Keratinocyte (primary cell): Measurements from ENCODE around the gene LCORL. TPM values are rescaled to one million over a fixed set of nuclear protein-coding genes. Genes with fewer than 3 reads are reported as not detected.

Experiments
- DNase-seq: peaks from one replicate; pipeline ENCODE4 v3.0.0-alpha.2; 2011; ENCODE audit warnings: low read depth, missing footprints, low spot score
- FAIRE-seq: peaks from 2 replicates; lab custom pipeline; 2011; peaks lifted over from hg19 to GRCh38; lab: Jason Lieb, UNC
- H2AFZ ChIP-seq: 2 replicates; pipeline ENCODE4 v1.6.0; 2012; ENCODE audit warnings: low read length, control low read depth, inconsistent platforms; ENCODE audit not compliant: control insufficient read depth
- H3K27ac ChIP-seq: 2 replicates; pipeline ENCODE4 v1.5.1; 2011; ENCODE audit warnings: low read length; ENCODE audit not compliant: control insufficient read depth, insufficient read depth
- H3K27me3 ChIP-seq: 3 replicates; pipeline ENCODE4 v1.6.0; 2011; ENCODE audit warnings: low read length; ENCODE audit not compliant: control insufficient read depth, insufficient read depth; ENCODE audit errors: extremely low read depth
- H3K36me3 ChIP-seq, 2 experiments: 2 replicates in 1 of 2; 3 replicates in 1 of 2; pipeline ENCODE4 v1.5.1; 2011; ENCODE audit warnings: low read length in 2 of 2, mild to moderate bottlenecking in 1 of 2; ENCODE audit not compliant: control insufficient read depth in 2 of 2, insufficient read depth in 2 of 2; ENCODE audit errors: extremely low read depth in 1 of 2
- H3K4me1 ChIP-seq: 3 replicates; pipeline ENCODE4 v1.5.1; 2011; ENCODE audit warnings: low read length; ENCODE audit not compliant: control insufficient read depth, insufficient read depth; ENCODE audit errors: extremely low read depth
- H3K4me2 ChIP-seq: 3 replicates; pipeline ENCODE4 v1.6.0; 2011; ENCODE audit warnings: low read depth, low read length; ENCODE audit not compliant: control insufficient read depth, insufficient read depth; ENCODE audit errors: extremely low read depth
- H3K4me3 ChIP-seq, 3 experiments: fragments of 200-600 bp in 1 of 3; sonication (generic) in 1 of 3; 2 replicates in 2 of 3; 3 replicates in 1 of 3; pipeline ENCODE4 v1.5.1; 2011 to 2016; ENCODE audit warnings: low read length in 3 of 3, mild to moderate bottlenecking in 3 of 3, control low read depth in 2 of 3, inconsistent platforms in 1 of 3, low read depth in 1 of 3, mixed read lengths in 1 of 3, mixed run types in 1 of 3, moderate library complexity in 1 of 3; ENCODE audit not compliant: control insufficient read depth in 2 of 3, insufficient read depth in 2 of 3; ENCODE audit errors: extremely low read depth in 1 of 3
- H3K79me2 ChIP-seq: 2 replicates; pipeline ENCODE4 v1.6.0; 2012; ENCODE audit warnings: low read length; ENCODE audit not compliant: control insufficient read depth, insufficient read depth
- H3K9ac ChIP-seq: 3 replicates; pipeline ENCODE4 v1.6.0; 2011; ENCODE audit warnings: low read length; ENCODE audit not compliant: control insufficient read depth, insufficient read depth; ENCODE audit errors: extremely low read depth
- H3K9me1 ChIP-seq: 3 replicates; pipeline ENCODE4 v1.6.0; 2011; ENCODE audit warnings: low read length; ENCODE audit not compliant: control insufficient read depth, insufficient read depth; ENCODE audit errors: extremely low read depth
- H3K9me3 ChIP-seq: 2 replicates; pipeline ENCODE4 v1.5.1; 2012; ENCODE audit warnings: low read depth, low read length; ENCODE audit not compliant: control insufficient read depth
- H4K20me1 ChIP-seq: 3 replicates; pipeline ENCODE4 v1.6.0; 2011; ENCODE audit warnings: low read length; ENCODE audit not compliant: control insufficient read depth, insufficient read depth; ENCODE audit errors: extremely low read depth
- EZH2 ChIP-seq: IDR thresholded peaks from one replicate; pipeline ENCODE4 v1.6.1; 2012; ENCODE audit warnings: inconsistent platforms, mild to moderate bottlenecking, low read length, moderate library complexity
- dilution Hi-C: fragments of 300-500 bp; cut with MboI; formaldehyde crosslinking; loops from one replicate; pipeline ENCODE4 v1.7.0; 2020; ENCODE audit warnings: low sequenced_read_pairs; ENCODE audit not compliant: extremely low pct_ligation_motif_present
- polyA plus RNA-seq, 5 experiments: library from polyadenylated mRNA; depleted of rRNA in 3 of 5; stranded (reverse) in 3 of 5; stranded (forward) in 1 of 5; unstranded in 1 of 5; fragments of >200 nt; gene quantifications; 1 replicate in 1 of 5; 2 replicates in 3 of 5; 3 replicates in 1 of 5; pipeline versions ENCODE4 v1.2.1 to v1.2.3, GENCODE V29; 2011 to 2012; ENCODE audit warnings: missing spikeins in 2 of 5, low read depth in 1 of 5, low replicate concordance in 1 of 5
- TF ChIP-seq, protein P1 (sequence below), 3 experiments: IDR thresholded peaks in 1 of 3; conservative IDR thresholded peaks in 1 of 3; optimal IDR thresholded peaks in 1 of 3; 2 replicates in 2 of 3; 3 replicates in 1 of 3; pipeline versions ENCODE3 to v1.5.1; 2011; ENCODE audit warnings: low read length in 3 of 3, mild to moderate bottlenecking in 3 of 3, moderate library complexity in 2 of 3, control low read depth in 1 of 3, inconsistent platforms in 1 of 3; ENCODE audit not compliant: insufficient read depth in 2 of 3; ENCODE audit errors: extremely low read depth in 1 of 3

Gene LCORL
- polyA plus RNA-seq, 1 donor (not counting 4 experiments of a cell fraction or from before 2014, with no cell fraction given), result 3.3 TPM

DNA sequence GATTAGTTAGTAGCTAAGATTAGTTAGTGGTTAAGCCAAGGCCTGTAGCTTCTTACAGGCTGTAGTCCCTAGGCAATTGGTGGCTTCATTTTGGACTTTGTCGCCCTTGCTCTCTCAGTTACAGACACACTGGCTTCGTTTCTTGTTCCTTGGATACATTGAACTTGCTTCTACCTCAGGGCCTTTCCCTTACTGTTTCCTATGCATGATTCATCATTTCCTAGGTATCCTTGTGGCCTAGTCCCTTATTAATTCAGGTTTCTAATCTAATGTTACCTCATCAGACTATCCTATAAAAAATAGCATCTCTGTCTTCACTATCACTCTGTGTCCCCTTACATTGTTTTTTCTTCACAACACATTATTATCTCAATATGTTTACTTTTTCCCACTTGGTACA is 45.5 kb upstream of the LCORL start:
- Histone ChIP-seq H3K9me3 (no peaks in the 10 kb centered on the region), H2AFZ (no peak overlapping the region), H4K20me1 (no peaks in the 10 kb centered on the region), H3K4me2 (no peak overlapping the region), H3K9me1 (no peaks in the 10 kb centered on the region), H3K27me3 (no peaks in the 10 kb centered on the region), H3K79me2 (no peaks in the 10 kb centered on the region), H3K9ac (no peak overlapping the region), H3K4me3 (no peak overlapping the region), H3K27ac (no peak overlapping the region), H3K4me1 (no peaks in the 10 kb centered on the region), H3K36me3 (no peaks in the 10 kb centered on the region)
- no peak for TF ChIP-seq EZH2
- TF ChIP-seq, protein P1, sequence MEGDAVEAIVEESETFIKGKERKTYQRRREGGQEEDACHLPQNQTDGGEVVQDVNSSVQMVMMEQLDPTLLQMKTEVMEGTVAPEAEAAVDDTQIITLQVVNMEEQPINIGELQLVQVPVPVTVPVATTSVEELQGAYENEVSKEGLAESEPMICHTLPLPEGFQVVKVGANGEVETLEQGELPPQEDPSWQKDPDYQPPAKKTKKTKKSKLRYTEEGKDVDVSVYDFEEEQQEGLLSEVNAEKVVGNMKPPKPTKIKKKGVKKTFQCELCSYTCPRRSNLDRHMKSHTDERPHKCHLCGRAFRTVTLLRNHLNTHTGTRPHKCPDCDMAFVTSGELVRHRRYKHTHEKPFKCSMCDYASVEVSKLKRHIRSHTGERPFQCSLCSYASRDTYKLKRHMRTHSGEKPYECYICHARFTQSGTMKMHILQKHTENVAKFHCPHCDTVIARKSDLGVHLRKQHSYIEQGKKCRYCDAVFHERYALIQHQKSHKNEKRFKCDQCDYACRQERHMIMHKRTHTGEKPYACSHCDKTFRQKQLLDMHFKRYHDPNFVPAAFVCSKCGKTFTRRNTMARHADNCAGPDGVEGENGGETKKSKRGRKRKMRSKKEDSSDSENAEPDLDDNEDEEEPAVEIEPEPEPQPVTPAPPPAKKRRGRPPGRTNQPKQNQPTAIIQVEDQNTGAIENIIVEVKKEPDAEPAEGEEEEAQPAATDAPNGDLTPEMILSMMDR (optimal IDR thresholded peaks at IDR 0.05 in 1 of 3, IDR thresholded peaks at IDR 0.05 in 1 of 3, conservative IDR thresholded peaks at IDR 0.05 in 1 of 3; ENCODE audit: extremely low read depth in 1 of 3, insufficient read depth in 2 of 3, low read length in 3 of 3), result no peak
- FAIRE-seq (no peak), DNase-seq (no peak)
- dilution Hi-C loops, result no loop called here

DNA sequence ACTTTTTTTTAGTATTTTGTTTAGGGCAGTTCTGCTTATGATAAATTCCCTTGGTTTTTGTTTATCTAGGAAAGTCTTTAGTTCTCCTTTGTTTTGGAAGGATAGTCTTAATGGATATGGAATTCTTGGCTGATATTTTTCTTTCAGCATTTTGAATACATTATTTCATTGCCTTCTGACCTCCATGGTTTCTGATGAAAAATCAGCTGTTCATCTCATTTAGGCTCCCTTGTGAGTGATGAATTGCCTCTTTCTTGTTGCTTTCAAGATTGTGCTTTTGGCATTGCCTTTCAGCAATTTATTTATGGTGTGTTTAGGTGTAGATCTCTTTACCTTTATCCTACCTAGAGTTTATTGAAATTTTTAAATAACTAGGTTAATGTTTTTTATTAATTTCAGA is 41.5 kb upstream of the LCORL start:
- H3K4me3 ChIP-seq, result no peak overlapping the region
- H2AFZ ChIP-seq, result no peak overlapping the region
- dilution Hi-C loops, result no loop called here
- H3K9me1 ChIP-seq, result no peaks in the 10 kb centered on the region
- H3K79me2 ChIP-seq, result no peaks in the 10 kb centered on the region
- no peaks in the 10 kb centered on the region for H4K20me1 ChIP-seq
- no peak for DNase-seq
- H3K27ac ChIP-seq, result no peak overlapping the region
- H3K27me3 ChIP-seq, result no peaks in the 10 kb centered on the region
- H3K36me3 ChIP-seq, result no peaks in the 10 kb centered on the region
- H3K9me3 ChIP-seq, result no peaks in the 10 kb centered on the region
- FAIRE-seq, result no peak
- no peak overlapping the region for H3K4me2 ChIP-seq
- TF ChIP-seq, protein P1 (optimal IDR thresholded peaks at IDR 0.05 in 1 of 3, IDR thresholded peaks at IDR 0.05 in 1 of 3, conservative IDR thresholded peaks at IDR 0.05 in 1 of 3; ENCODE audit: extremely low read depth in 1 of 3, insufficient read depth in 2 of 3, low read length in 3 of 3), result no peak
- no peak for TF ChIP-seq EZH2
- no peaks in the 10 kb centered on the region for H3K4me1 ChIP-seq
- H3K9ac ChIP-seq, result no peak overlapping the region
